HepG2 (cell line): ENCODE measurements around the gene SRSF10. TPM values are rescaled to one million over a fixed set of nuclear protein-coding genes. Genes with fewer than 3 reads are reported as not detected.

ENCODE experiments used
- ADNP ChIP-seq: sonication (generic); formaldehyde crosslinking; IDR thresholded peaks from 2 replicates; pipeline ENCODE4 v1.4.0; 2020; ENCODE audit warnings: missing genetic modification reagents
- ATAD3A ChIP-seq: sonication (generic); formaldehyde crosslinking; IDR thresholded peaks from 2 replicates; pipeline ENCODE4 v1.4.0; 2020; ENCODE audit warnings: missing genetic modification reagents
- ATM ChIP-seq: fragments of 450-650 bp; IDR thresholded peaks from 2 replicates; pipeline ENCODE4 v1.7.1; 2017; ENCODE audit warnings: mild to moderate bottlenecking, borderline replicate concordance
- IKZF1 ChIP-seq: fragments of 450-650 bp; IDR thresholded peaks from 2 replicates; pipeline ENCODE4 v1.7.1; 2016
- IRF2 ChIP-seq: IDR thresholded peaks from 2 replicates; pipeline ENCODE4 v1.6.1; 2018; ENCODE audit warnings: missing genetic modification reagents, missing compliant biosample characterization
- IRX3 ChIP-seq: sonication (generic); formaldehyde crosslinking; IDR thresholded peaks from 2 replicates; pipeline ENCODE4 v1.8.1; 2023; ENCODE audit warnings: mild to moderate bottlenecking, low read depth, missing genetic modification reagents, borderline replicate concordance
- MAFF ChIP-seq: IDR thresholded peaks from 2 replicates; pipeline ENCODE4 v1.6.1; 2011; ENCODE audit warnings: low read depth, low read length, improper control_type of control experiment
- NCOR1 ChIP-seq: fragments of 200-600 bp; sonication (generic); IDR thresholded peaks from 2 replicates; pipeline ENCODE4 v1.7.0; 2017; ENCODE audit warnings: antibody characterized with exemption, low read length, borderline replicate concordance
- RFX5 ChIP-seq: IDR thresholded peaks from 2 replicates; pipeline ENCODE4 v1.6.1; 2011; ENCODE audit warnings: low read depth, low read length, improper control_type of control experiment
- SP4 ChIP-seq: sonication (generic); formaldehyde crosslinking; IDR thresholded peaks from 2 replicates; pipeline ENCODE4 v1.8.1; 2023; ENCODE audit warnings: mild to moderate bottlenecking, missing genetic modification reagents
- TEAD2 ChIP-seq: sonication (generic); formaldehyde crosslinking; IDR thresholded peaks from 2 replicates; pipeline ENCODE4 v1.9.0; 2021; ENCODE audit warnings: missing genetic modification reagents
- TEAD3 ChIP-seq: optimal IDR thresholded peaks from 2 replicates; pipeline ENCODE3; 2016; ENCODE audit warnings: borderline replicate concordance
- U2AF1 ChIP-seq: fragments of 200-400 bp; formaldehyde crosslinking; optimal IDR thresholded peaks from 2 replicates; pipeline ENCODE3; 2017; ENCODE audit warnings: mild to moderate bottlenecking, low read depth, low read length
- ZBTB8A ChIP-seq: sonication (generic); formaldehyde crosslinking; IDR thresholded peaks from 2 replicates; pipeline ENCODE4 v1.4.0; 2020; ENCODE audit warnings: mild to moderate bottlenecking, low read depth, missing genetic modification reagents, borderline replicate concordance
- ZNF44 ChIP-seq: sonication (generic); formaldehyde crosslinking; IDR thresholded peaks from 2 replicates; pipeline ENCODE4 v1.5.1; 2020; ENCODE audit warnings: mild to moderate bottlenecking, missing genetic modification reagents
- ZNF556 ChIP-seq: sonication (generic); formaldehyde crosslinking; IDR thresholded peaks from 2 replicates; pipeline ENCODE4 v1.4.0; 2020; ENCODE audit warnings: mild to moderate bottlenecking, missing genetic modification reagents, borderline replicate concordance
- ZNF792 ChIP-seq: IDR thresholded peaks from 2 replicates; pipeline ENCODE4 v1.6.1; 2016
- polyA plus RNA-seq, 8 experiments: library from polyadenylated mRNA; depleted of rRNA in 3 of 8; stranded (reverse) in 7 of 8; unstranded in 1 of 8; fragments of >200 nt; fragmentation: Illumina TruSeq in 4 of 8; extraction: Trizol in 4 of 8; gene quantifications; 2 replicates each; pipeline versions ENCODE4 v1.2.1 to v1.2.3, GENCODE V29; 2011 to 2016; ENCODE audit warnings: low read depth in 4 of 8, missing spikeins in 1 of 8, mixed read lengths in 1 of 8; ENCODE audit not compliant: insufficient read depth in 1 of 8
- total RNA-seq, 5 experiments: library from RNA; depleted of rRNA; stranded (reverse); fragments of >200 nt; fragmentation: Illumina TruSeq; extraction: Trizol; gene quantifications; 2 replicates each; pipeline ENCODE4 v1.2.3, GENCODE V29; 2016; ENCODE audit warnings: low read depth in 1 of 5
- TF ChIP-seq, protein P1 (sequence below): sonication (generic); formaldehyde crosslinking; IDR thresholded peaks from 2 replicates; pipeline ENCODE4 v1.5.1; 2020; ENCODE audit warnings: mild to moderate bottlenecking, missing genetic modification reagents, moderate library complexity
- TF ChIP-seq, protein P2 (sequence below): sonication (generic); formaldehyde crosslinking; IDR thresholded peaks from 2 replicates; pipeline ENCODE4 v1.4.0; 2020; ENCODE audit warnings: missing genetic modification reagents, borderline replicate concordance
- TF ChIP-seq, protein P3 (sequence below): sonication (generic); formaldehyde crosslinking; IDR thresholded peaks from 2 replicates; pipeline ENCODE4 v1.9.0; 2022; ENCODE audit warnings: low read depth, missing genetic modification reagents
- TF ChIP-seq, protein P4 (sequence below): IDR thresholded peaks from 2 replicates; pipeline ENCODE4 v1.6.1; 2016

Gene SRSF10
- total and polyA plus RNA-seq, 2 of the 13 experiments (the other 11 are each of a cell fraction or from before 2014, with no cell fraction given), result 126 to 186 TPM

DNA sequence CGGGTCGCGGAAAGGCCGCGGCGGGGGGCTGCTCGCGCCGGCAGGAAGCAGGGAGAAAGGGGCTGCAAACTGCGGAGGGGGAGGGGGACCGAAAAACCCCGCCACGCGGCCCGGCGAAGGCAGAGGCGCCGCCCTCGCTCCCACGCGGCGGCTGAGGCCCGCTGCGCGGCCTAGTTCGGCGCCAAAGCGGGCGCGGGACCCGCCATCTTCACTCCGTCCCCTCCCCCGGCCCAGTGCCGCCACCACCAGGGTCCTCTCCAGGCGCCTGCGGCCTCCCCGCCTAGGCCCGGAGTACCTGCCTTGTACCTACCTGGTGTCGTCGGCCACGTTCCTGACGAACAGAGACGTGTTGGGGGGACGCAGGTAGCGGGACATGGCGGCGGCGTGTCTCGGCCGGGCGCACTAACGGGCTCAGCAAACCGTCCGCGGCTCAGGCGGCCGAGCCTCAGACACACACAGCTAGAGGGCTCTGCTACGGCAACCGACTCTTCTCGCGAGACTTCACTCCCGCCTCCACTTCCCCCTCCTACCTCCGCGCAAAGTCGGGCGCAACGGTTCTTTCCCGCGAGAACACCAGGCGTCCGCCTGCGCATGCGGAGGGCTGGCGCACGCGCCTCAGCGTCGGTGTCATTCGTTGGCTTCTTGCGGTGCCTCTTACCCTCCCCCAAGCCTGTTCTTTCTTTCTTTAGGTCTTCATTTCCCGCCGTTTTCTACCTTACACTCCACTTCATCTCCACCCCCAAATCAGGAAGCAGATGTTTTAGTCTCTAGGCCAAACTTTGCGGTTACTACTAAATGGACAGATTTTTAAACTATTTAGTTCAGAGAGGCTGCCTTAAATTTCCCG, at the start of gene SRSF10 (continued):
- no peak for TF ChIP-seq ATM
- no peak for TF ChIP-seq NCOR1
- TF ChIP-seq ZNF556 (CRISPR knock-in tag), result peak; percentile 72
- peak; percentile 28 for TF ChIP-seq TEAD3 (CRISPR knock-in tag)
- peak; percentile 84 for TF ChIP-seq ZNF792
- TF ChIP-seq, protein P1, sequence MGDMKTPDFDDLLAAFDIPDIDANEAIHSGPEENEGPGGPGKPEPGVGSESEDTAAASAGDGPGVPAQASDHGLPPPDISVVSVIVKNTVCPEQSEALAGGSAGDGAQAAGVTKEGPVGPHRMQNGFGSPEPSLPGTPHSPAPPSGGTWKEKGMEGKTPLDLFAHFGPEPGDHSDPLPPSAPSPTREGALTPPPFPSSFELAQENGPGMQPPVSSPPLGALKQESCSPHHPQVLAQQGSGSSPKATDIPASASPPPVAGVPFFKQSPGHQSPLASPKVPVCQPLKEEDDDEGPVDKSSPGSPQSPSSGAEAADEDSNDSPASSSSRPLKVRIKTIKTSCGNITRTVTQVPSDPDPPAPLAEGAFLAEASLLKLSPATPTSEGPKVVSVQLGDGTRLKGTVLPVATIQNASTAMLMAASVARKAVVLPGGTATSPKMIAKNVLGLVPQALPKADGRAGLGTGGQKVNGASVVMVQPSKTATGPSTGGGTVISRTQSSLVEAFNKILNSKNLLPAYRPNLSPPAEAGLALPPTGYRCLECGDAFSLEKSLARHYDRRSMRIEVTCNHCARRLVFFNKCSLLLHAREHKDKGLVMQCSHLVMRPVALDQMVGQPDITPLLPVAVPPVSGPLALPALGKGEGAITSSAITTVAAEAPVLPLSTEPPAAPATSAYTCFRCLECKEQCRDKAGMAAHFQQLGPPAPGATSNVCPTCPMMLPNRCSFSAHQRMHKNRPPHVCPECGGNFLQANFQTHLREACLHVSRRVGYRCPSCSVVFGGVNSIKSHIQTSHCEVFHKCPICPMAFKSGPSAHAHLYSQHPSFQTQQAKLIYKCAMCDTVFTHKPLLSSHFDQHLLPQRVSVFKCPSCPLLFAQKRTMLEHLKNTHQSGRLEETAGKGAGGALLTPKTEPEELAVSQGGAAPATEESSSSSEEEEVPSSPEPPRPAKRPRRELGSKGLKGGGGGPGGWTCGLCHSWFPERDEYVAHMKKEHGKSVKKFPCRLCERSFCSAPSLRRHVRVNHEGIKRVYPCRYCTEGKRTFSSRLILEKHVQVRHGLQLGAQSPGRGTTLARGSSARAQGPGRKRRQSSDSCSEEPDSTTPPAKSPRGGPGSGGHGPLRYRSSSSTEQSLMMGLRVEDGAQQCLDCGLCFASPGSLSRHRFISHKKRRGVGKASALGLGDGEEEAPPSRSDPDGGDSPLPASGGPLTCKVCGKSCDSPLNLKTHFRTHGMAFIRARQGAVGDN (CRISPR knock-in tag), result peak; percentile 99
- peak; percentile 25; the same call in 1 of the 2 replicates for TF ChIP-seq ZNF44 (CRISPR knock-in tag)
- no peak for TF ChIP-seq ADNP
- no peak for TF ChIP-seq TEAD2 (CRISPR knock-in tag)
- TF ChIP-seq ATAD3A (CRISPR knock-in tag), result no peak
- TF ChIP-seq ZBTB8A (CRISPR knock-in tag), result peak; percentile 83; the same call in 1 of the 2 replicates
- no peak for TF ChIP-seq MAFF
- TF ChIP-seq IRF2 (CRISPR knock-in tag), result peak; percentile 71; the same call in 1 of the 2 replicates
- TF ChIP-seq, protein P2, sequence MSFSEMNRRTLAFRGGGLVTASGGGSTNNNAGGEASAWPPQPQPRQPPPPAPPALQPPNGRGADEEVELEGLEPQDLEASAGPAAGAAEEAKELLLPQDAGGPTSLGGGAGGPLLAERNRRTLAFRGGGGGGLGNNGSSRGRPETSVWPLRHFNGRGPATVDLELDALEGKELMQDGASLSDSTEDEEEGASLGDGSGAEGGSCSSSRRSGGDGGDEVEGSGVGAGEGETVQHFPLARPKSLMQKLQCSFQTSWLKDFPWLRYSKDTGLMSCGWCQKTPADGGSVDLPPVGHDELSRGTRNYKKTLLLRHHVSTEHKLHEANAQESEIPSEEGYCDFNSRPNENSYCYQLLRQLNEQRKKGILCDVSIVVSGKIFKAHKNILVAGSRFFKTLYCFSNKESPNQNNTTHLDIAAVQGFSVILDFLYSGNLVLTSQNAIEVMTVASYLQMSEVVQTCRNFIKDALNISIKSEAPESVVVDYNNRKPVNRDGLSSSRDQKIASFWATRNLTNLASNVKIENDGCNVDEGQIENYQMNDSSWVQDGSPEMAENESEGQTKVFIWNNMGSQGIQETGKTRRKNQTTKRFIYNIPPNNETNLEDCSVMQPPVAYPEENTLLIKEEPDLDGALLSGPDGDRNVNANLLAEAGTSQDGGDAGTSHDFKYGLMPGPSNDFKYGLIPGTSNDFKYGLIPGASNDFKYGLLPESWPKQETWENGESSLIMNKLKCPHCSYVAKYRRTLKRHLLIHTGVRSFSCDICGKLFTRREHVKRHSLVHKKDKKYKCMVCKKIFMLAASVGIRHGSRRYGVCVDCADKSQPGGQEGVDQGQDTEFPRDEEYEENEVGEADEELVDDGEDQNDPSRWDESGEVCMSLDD, result 0 out of 2 replicates have a peak, but pooled peaks have one; percentile 56
- TF ChIP-seq U2AF1, result peak; percentile 67
- no peak for TF ChIP-seq IKZF1
- TF ChIP-seq, protein P3, sequence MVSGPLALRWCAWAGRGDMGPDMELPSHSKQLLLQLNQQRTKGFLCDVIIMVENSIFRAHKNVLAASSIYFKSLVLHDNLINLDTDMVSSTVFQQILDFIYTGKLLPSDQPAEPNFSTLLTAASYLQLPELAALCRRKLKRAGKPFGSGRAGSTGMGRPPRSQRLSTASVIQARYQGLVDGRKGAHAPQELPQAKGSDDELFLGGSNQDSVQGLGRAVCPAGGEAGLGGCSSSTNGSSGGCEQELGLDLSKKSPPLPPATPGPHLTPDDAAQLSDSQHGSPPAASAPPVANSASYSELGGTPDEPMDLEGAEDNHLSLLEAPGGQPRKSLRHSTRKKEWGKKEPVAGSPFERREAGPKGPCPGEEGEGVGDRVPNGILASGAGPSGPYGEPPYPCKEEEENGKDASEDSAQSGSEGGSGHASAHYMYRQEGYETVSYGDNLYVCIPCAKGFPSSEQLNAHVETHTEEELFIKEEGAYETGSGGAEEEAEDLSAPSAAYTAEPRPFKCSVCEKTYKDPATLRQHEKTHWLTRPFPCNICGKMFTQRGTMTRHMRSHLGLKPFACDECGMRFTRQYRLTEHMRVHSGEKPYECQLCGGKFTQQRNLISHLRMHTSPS (CRISPR knock-in tag), result no peak
- peak; percentile 72; the same call in 1 of the 2 replicates for TF ChIP-seq SP4 (CRISPR knock-in tag)
- TF ChIP-seq, protein P4, sequence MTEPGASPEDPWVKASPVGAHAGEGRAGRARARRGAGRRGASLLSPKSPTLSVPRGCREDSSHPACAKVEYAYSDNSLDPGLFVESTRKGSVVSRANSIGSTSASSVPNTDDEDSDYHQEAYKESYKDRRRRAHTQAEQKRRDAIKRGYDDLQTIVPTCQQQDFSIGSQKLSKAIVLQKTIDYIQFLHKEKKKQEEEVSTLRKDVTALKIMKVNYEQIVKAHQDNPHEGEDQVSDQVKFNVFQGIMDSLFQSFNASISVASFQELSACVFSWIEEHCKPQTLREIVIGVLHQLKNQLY (CRISPR knock-in tag), result peak; percentile 66; the same call in 1 of the 2 replicates
- TF ChIP-seq IRX3, result 0 out of 2 replicates have a peak, but pooled peaks have one; percentile 48
- TF ChIP-seq RFX5, result no peak
